ENCODE data around the gene CITED4.

GRCh38 chr1:40838980-40839942 is 22.9 kb downstream of the CITED4 start:
- no peak for TF ChIP-seq CTCF (IDR thresholded peaks at IDR 0.05; ENCODE audit: low read length)
- no peak for TF ChIP-seq EZH2 (IDR thresholded peaks at IDR 0.05; ENCODE audit: borderline replicate concordance, low read length)
